ENCODE results near the gene GALNT5.

Gene GALNT5

GRCh38 chr2:157231476-157231875, 26.0 kb upstream of the GALNT5 start:
- Histone ChIP-seq H3K27me3 (no peaks in the 10 kb centered on the region), H3K36me3 (no peaks in the 10 kb centered on the region), H3K4me1 (ENCODE audit: control insufficient read depth in 1 of 2, insufficient read depth in 1 of 2, low read depth in 1 of 2, low read length in 1 of 2) (no peaks in the 10 kb centered on the region), H3K9me3 (no peaks in the 10 kb centered on the region), H3K27ac (no peak overlapping the region), H3K4me3 (ENCODE audit: low read depth in 1 of 2, low read length in 1 of 2) (no peak overlapping the region)
- no peak for TF ChIP-seq CTCF (IDR thresholded peaks at IDR 0.05)

- Histone ChIP-seq H3K4me1 (ENCODE audit: control insufficient read depth in 1 of 2, insufficient read depth in 1 of 2, low read depth in 1 of 2, low read length in 1 of 2) (no peaks in the 10 kb centered on the region), H3K4me3 (ENCODE audit: low read depth in 1 of 2, low read length in 1 of 2) (no peak overlapping the region), H3K27ac (no peak overlapping the region), H3K9me3 (no peaks in the 10 kb centered on the region), H3K36me3 (no peaks in the 10 kb centered on the region), H3K27me3 (no peaks in the 10 kb centered on the region)
- no peak for TF ChIP-seq CTCF (IDR thresholded peaks at IDR 0.05)
These were observed 24.0 kb upstream of the GALNT5 start for GRCh38 chr2:157233506-157233905.

DNA sequence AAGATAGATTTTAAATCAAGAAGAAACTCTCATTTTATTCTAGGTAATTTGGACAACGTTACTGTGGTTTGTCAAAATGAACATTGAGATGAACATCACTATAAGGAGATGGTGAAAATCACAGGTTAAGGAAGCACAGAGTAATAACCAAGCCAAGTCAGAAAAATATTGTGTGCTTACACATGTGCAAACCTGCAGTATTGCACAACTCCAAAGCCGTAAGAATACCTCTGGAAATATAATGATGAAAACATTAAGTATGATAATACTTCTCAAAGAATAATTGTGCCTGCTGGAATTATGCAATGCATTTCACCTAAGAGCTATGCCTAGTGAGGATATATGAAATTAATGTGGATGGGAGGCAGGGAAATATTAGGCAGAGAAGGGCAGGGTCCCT, 21.1 kb upstream of the GALNT5 start:
- Histone ChIP-seq H3K36me3 (no peaks in the 10 kb centered on the region), H3K27ac (no peak overlapping the region), H3K9me3 (no peaks in the 10 kb centered on the region), H3K4me3 (ENCODE audit: low read depth in 1 of 2, low read length in 1 of 2) (no peak overlapping the region), H3K4me1 (ENCODE audit: control insufficient read depth in 1 of 2, insufficient read depth in 1 of 2, low read depth in 1 of 2, low read length in 1 of 2) (no peaks in the 10 kb centered on the region), H3K27me3 (no peaks in the 10 kb centered on the region)
- no peak for TF ChIP-seq CTCF (IDR thresholded peaks at IDR 0.05)

DNA sequence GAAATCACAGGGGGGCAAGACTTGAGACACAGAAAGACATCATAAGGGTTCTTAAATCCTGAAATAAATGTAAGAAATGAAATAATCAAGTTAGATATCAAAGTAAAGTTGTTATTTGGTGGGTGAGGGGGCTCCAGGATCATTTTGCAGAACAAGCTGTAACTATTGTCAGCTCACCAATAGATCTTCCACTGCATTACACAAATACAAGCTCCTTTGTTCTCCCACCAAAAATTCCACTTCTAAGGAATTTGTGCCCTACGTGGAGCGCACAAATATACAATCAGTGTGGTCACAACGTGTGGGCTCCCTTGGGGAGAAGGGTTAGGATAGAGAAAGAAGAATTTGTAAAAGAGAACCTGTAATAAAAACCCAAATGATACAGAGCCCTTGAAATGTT, 19.2 kb upstream of the GALNT5 start:
- H3K4me3 ChIP-seq (ENCODE audit: low read depth in 1 of 2, low read length in 1 of 2), result no peak overlapping the region

GRCh38 chr2:157244691-157245090, 12.8 kb upstream of the GALNT5 start:
- H3K27me3 ChIP-seq, result no peaks in the 10 kb centered on the region
- no peaks in the 10 kb centered on the region for H3K36me3 ChIP-seq
- no peak overlapping the region for H3K4me3 ChIP-seq (ENCODE audit: low read depth in 1 of 2, low read length in 1 of 2)
- H3K9me3 ChIP-seq, result no peaks in the 10 kb centered on the region
- H3K27ac ChIP-seq, result no peak overlapping the region
- H3K4me1 ChIP-seq (ENCODE audit: control insufficient read depth in 1 of 2, insufficient read depth in 1 of 2, low read depth in 1 of 2, low read length in 1 of 2), result no peaks in the 10 kb centered on the region
- no peak for TF ChIP-seq CTCF (IDR thresholded peaks at IDR 0.05)

More for the DNA sequence above, 19.2 kb upstream of the GALNT5 start:
- H3K27ac ChIP-seq, result no peak overlapping the region
- H3K36me3 ChIP-seq, result no peaks in the 10 kb centered on the region
- H3K9me3 ChIP-seq, result no peaks in the 10 kb centered on the region
- H3K4me1 ChIP-seq (ENCODE audit: control insufficient read depth in 1 of 2, insufficient read depth in 1 of 2, low read depth in 1 of 2, low read length in 1 of 2), result no peaks in the 10 kb centered on the region
- TF ChIP-seq CTCF (IDR thresholded peaks at IDR 0.05), result no peak
- no peaks in the 10 kb centered on the region for H3K27me3 ChIP-seq
